NCI-H2081 treated with DMSO at 0.1 percent for 48 hours (cell line): ENCODE measurements around the gene ANAPC7.
"Not testable (repeated sequence)": the region's sequence is repeated elsewhere in the genome, so short reads cannot be mapped to it uniquely, and the experiment has no call there.

Source experiments
- DNase-seq: peaks from one replicate; lab custom pipeline; 2025; lab: John Stamatoyannopoulos, UW

Gene ANAPC7, protein sequence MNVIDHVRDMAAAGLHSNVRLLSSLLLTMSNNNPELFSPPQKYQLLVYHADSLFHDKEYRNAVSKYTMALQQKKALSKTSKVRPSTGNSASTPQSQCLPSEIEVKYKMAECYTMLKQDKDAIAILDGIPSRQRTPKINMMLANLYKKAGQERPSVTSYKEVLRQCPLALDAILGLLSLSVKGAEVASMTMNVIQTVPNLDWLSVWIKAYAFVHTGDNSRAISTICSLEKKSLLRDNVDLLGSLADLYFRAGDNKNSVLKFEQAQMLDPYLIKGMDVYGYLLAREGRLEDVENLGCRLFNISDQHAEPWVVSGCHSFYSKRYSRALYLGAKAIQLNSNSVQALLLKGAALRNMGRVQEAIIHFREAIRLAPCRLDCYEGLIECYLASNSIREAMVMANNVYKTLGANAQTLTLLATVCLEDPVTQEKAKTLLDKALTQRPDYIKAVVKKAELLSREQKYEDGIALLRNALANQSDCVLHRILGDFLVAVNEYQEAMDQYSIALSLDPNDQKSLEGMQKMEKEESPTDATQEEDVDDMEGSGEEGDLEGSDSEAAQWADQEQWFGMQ

GRCh38 chr12:110403146-110403975 is at the start of gene ANAPC7:
TSS of gene ANAPC7 (minus strand) at chr12:110403708. CDS start at chr12:110403627, 81 bp downstream.
- DNase-seq = peak; percentile 70

GRCh38 chr12:110451263-110451662 is 47.8 kb upstream of the ANAPC7 start:
- no peak for DNase-seq

- peak; percentile 85 for DNase-seq
Measured at GRCh38 chr12:110449799-110450497, 46.4 kb upstream of the ANAPC7 start, which contains the start of gene ARPC3. TSS of gene ARPC3 (minus strand) at chr12:110450337. CDS start at chr12:110450260, 77 bp downstream.

GRCh38 chr12:110444455-110444854 is 40.9 kb upstream of the ANAPC7 start:
- DNase-seq = no peak

- DNase-seq = no peak
Measured at GRCh38 chr12:110436231-110436630, 32.7 kb upstream of the ANAPC7 start.

DNA sequence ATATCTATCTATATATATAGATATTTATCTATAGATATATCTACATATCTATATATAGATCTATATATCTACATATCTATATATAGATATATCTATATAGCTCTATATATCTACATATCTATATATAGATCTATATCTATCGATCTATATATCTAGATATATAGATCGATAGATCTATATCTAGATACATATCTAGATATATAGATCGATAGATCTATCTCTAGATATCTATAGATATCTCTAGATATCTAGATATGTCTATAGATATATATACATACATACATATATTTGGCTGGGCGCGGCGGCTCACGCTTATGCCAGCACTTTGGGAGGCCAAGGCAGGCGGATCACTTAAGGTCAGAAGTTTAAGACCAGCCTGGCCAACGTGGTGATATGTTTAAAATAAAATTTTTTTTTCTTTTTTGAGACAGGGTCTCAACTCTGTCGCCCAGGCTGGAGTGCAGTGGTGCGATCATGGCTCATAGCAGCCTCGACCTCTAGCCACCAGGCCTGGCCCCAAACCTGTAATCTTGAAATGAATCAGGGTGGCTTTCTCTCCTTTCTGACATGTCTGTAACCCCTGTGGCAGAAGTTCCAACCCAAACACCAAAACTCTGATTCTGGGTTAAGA is 28.6 kb upstream of the ANAPC7 start:
- DNase-seq = no peak

DNA sequence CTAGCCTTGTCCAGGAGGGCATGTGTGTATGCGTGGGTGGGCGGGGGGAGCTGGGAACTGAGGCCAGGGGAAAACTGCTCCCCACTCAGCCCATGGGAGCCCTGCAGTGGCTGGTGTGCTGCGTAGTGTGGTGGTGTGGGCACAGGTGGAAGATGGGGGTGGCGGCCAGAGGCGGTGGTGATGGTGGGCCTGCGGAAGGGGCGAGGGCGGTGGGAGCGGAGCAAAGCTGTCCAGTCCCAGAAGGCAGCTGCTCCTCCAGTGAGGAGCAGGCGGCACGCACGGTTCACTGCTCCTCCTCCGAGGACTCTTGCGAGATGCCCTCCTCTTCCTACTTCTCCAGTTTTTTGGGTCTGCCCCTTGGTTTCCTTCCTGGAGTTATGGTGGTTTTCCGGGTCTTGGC is 26.2 kb upstream of the ANAPC7 start:
- DNase-seq = not testable (repeated sequence)

- DNase-seq = no peak
Measured at GRCh38 chr12:110426406-110426805, 22.9 kb upstream of the ANAPC7 start.

- DNase-seq = no peak
Measured at GRCh38 chr12:110424237-110424636, 20.7 kb upstream of the ANAPC7 start.

- DNase-seq = no peak
Measured at GRCh38 chr12:110421701-110422100, 18.2 kb upstream of the ANAPC7 start.

DNA sequence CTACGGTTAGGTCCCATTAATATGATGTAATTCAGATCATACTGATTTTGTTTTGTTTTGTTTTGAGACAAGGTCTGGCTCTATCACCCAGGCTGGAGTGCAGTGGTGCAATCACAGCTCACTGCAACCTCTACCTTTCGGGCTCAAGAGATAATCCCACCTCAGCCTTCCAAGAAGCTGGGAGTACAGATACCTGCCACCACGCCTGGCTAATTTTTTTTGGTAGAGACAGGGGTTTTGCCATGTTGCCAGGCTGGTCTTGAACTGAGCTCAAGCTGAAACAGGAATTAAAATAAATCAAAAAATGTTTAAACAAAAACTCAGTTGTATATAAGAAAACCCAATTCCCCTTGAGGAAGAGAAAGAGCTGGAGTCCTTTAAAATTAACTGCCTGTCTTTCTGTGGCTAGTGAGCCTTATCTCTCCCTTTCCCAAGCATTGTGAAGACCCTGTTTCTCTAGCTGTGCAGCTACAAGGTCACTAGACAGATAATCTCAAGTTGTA is 17.7 kb upstream of the ANAPC7 start:
- DNase-seq = no peak

DNA sequence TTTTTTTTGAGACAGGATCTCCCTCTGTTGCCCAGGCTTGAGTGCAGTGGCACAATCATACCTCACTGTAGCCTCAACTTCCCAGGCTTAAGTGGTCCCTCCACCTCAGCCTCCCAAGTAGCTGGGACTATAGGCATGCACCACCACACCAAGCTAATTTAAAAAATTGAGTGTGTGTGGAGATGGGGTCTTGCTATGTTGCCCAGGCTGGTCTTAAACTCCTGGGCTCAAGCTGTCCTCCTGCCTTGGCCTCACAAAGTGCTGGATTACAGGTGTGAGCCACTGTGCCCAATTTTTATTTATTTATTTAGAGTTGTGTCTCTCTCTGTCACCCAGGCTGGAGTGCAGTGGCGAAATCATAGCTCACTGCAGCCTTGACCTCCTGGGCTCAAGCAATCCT is 17.1 kb upstream of the ANAPC7 start:
- not testable (repeated sequence) for DNase-seq

DNA sequence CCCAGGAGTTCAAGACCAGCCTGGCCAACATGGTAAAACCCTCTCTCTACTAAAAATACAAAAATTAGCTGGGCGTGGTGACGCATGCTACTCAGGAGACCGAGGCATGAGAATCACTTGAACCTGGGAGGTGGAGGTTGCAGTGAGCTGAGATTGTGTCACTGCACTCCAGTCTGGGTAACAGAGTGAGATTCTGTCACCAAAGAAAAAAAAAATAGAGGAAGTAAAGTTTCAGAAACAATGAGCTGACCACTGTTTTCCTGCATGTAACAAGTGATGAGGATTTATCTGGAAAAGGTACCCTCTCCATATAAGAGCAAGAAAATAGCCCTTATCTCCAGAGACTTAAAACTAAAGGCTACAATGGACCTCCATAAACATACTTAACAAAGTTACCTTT is 13.6 kb upstream of the ANAPC7 start:
- DNase-seq = not testable (repeated sequence)

DNA sequence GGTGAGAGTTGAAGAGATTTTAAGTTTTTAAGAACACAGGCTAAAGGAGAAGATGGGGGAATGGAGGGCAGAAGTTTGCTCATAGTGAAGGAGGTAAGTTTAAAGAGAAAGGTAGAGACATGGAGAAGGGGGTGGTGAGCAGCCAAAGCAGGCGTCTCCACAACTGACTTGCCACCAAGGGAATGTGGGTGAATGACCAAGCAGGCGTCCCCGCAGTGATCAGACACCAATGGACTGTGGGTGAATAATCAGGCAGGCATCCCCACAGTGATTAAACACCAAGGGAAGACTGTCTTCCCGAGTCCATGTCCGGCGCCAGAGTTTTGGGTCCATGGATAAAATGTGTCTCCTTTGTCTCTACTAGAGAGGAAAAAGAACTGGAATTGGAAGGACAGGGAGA is 6.6 kb upstream of the ANAPC7 start:
- DNase-seq = not testable (repeated sequence)

- not testable (repeated sequence) for DNase-seq
Measured at GRCh38 chr12:110405126-110405662, 1.7 kb upstream of the ANAPC7 start.

- DNase-seq = peak; percentile 39
Measured at GRCh38 chr12:110403976-110404682, 621 bp upstream of the ANAPC7 start.

- DNase-seq = no peak
Measured at GRCh38 chr12:110382683-110383082, 20.8 kb downstream of the ANAPC7 start.

GRCh38 chr12:110379631-110380030 is 23.9 kb downstream of the ANAPC7 start:
- DNase-seq = no peak

- DNase-seq = no peak
Measured at GRCh38 chr12:110379197-110379596, 24.3 kb downstream of the ANAPC7 start.

- not testable (repeated sequence) for DNase-seq
Measured at GRCh38 chr12:110378131-110378790, 25.2 kb downstream of the ANAPC7 start.
